HG03469 (cell line): Measurements from ENCODE around the gene RTN4R.

Source experiments
- ATAC-seq: cut with Tn5 transposase; IDR thresholded peaks from one replicate; pipeline ENCODE4 v1.9.1; 2021; ENCODE audit warnings: mild to moderate bottlenecking, moderate library complexity, moderate number of reproducible peaks; ENCODE audit not compliant: unreplicated experiment

The RTN4R gene

DNA sequence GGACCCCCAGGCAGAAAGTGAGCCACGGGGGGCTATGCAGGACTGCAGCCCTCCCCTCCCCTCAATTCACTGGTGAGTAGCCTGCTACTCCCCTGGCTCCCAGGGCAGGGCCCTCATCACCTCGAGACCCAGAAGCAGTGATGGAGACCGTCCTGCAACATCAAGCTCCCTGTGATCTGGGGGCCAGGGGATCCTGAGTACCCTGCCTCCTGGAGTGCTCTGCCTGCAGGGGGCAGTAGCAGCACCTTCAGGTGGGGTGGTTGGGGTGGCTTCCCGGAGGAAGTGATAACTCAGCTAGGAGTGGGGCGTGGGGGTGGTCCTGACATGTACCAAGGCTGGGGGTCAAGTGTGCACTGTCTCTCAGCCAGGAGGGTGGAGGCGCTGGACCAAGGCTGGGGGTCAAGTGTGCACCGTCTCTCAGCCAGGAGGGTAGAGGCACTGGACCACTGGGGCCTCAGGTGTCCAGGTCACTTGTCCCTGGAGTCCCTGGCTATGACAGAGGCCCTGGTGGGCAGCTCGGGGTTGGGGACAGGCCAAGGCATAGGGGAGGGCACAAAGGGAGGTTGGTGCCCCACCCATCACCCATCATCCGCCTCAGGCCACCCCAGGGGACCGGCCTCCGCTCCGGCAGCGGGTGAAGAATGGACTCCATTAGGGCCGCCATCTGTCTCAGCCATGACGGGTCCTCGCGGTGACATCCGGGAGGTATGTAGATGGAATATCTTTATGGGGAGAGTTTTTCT lies 9.4 kb downstream of the RTN4R start:
- ATAC-seq, result no peak

DNA sequence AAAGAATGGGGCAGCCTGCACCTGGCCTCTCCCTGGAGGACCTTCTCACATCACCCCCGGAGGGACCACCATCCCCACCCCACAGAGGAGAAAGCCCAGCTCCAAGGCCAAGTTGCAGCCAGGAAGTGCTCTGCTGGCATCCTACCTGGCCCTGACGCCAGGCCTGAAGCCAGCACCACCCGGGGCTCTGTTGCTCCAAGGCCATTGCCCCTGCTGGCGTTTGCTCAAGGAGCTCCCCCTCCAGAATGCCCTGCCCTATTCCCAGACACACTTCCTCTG lies 10.2 kb downstream of the RTN4R start:
- ATAC-seq, result no peak

DNA sequence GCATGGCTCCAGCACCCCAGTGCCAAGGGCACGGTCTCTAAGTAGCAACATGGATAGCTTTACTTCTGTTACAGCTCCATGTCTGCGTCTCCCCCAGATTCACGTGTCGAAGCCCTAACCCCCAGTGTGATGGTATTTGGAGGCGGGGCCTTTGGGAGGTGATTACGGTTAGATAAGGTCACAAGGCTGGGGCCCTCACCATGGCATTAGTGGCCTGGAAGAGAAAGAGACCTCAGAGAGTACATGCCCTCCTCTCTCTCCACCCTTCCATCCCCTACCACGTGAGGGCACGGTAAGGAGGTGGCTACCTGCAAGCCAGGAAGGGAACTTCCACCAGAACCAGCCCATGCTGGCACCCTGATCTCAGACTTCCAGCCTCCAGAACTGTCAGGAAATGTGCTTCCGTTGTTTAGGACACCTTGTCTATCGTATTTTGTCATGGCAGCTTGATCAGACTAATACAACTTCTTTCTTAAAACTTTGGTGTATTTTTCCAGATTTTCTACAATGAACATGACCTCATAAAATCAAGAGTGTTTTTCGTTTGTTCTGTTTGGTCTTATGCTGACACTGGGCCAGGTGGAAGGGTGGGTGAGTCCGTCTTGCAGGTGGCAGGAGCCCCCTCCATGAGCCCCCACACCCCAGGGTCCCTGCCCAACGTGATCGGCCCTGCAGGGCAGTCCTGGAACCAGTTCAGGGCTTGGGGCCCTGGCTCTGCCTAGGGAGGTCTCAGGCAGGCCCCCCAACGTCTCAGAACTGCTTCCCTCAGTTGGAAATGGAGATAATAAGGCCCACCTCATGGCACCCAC lies 10.7 kb downstream of the RTN4R start:
- no peak for ATAC-seq

DNA sequence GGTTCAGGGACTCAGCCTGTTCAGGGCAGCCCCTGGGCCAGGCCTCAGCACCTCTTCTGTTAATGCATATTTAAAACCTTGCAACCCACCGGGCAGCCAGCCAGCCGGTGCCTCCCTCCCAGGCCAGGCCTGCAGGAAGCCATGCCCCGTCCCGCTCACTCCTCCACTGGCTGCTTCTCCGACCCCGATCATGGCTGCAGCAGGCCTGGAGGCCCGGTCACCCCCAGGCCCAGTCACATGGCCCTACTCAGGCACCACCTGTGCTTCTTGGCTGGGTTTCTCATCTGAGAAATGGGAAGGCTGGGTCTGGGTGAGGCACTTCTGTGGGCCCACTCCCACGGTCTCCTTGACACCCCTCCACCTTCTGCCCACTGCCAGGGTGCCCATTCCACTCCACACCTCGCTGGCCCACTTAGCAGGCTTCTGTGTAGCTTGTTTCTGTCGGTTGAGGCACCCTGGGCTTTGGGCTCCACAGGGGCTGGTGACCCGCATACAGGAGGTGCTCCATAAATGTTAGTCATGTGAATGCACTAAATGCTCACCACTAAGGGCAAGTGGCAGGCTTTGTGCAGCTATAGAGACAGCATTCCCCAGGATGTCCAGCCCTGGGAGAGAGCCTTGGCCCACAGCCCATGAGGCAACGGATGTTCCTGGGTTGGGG lies 11.4 kb downstream of the RTN4R start:
- ATAC-seq, result no peak

DNA sequence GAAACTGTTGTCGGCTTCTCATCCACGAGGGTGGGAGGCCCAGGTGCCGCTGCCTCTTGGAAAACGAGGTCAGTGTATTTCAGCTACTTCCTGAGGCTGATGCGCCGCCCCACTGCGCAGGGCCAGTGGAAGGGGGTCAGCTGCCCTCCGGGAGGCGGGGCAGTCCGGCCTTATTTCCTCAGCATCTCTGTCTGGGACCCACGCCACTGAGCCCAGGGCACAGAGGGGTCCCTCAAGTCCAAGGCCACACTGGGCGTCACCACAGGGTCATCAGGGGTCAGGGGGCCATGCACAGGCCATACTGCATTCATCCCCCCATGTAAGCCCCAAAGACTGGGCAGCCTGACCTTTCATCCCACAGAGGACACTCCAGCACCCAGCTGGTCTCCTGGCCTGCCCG lies 12.1 kb downstream of the RTN4R start:
- ATAC-seq, result no peak

DNA sequence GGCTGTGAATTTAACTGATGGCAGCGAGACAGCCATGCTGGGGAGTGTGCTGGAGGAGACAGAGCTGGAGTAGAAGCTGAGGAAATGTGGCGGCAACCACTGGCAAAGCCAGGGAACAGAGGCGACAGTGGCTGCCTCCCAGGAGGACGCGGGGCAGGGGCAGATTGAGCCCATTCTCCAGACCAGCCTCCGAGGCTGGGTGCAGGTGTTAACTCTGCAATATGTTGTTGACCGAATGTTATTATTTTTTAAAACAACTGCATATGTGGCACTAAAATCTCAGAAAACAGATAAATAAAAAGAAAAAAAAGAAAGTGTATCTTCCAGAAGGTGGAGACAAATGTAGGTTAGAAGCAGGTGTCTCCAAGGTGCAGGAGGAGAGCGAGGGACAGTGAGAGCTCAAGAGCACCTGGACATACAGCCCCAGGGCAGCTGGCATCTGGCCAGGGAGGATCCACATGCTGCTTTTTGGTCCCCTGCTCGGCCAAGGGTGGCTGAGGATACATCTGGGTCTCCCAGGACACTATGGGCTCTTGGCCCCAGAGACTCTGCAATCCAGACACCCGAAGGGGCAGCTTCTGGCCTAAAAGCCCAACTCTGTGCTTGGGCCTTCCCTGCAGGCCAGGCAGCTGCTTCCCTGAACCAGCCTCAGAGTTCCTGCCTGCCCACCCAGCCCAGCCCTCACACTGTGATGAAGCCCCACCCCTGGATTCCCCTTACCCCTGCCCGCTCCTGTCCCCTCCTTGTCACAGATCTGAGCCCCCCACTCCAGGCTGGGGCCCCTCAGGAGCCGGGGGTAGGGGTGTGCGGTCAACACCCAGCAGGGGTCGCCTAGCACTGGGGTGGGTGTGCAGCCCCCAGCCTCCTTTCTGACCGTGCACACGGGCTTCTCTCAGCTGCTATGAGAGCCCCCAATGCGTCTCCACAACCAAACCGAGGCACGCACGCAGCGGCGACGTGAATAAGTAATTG lies 12.9 kb downstream of the RTN4R start:
- no peak for ATAC-seq

DNA sequence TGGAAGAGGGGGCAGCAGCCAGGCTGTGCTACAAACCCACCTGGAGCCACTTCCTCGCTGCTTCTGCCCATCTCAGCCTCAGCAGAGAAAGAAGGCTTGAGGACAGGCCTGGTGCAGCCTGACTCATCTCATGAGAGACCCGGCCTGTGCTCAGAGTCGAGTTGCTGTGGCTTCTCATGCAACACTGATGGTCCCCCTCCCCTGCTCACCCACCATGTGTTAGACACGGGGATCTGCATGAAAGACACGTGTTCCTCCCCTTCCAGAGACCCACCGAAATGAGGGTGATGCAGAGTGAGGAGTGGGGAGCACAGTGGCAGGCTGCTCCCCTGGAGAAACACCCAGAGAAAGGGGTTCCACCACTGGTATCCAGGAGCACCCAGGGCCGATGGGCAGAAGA lies 15.0 kb downstream of the RTN4R start:
- no peak for ATAC-seq

DNA sequence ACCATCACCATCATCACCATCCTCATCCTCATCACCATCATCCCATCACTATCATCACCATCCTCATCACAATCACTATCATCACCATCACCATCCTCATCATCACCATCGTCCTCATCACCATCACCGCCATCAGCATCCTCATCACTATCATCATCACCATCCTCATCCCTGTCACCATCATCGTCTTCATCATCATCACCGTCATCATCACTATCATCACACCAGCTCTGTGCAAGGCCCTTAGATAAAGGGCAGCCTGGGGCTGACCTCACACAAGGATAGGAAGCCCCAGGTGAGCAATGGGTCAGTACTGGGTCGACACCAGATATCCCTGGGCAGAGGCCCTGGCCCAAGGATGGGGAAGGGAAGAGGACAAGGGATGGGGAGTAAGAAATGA lies 16.1 kb downstream of the RTN4R start:
- ATAC-seq, result no peak

DNA sequence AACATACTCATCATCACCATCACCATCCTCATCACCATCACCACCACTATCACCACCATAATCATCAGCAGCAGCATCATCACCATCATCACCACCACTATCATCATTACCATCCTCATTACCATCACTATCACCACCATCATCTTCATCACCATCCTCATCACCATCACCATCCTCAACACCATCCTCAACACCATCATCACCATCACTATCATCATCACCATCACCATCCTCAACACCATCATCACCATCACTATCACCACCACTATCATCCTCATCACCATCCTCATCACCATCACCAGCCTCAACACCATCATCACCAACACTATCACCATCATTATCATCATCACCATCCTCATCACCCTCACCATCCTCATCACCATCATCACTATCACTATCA lies 16.6 kb downstream of the RTN4R start:
- ATAC-seq, result no peak

DNA sequence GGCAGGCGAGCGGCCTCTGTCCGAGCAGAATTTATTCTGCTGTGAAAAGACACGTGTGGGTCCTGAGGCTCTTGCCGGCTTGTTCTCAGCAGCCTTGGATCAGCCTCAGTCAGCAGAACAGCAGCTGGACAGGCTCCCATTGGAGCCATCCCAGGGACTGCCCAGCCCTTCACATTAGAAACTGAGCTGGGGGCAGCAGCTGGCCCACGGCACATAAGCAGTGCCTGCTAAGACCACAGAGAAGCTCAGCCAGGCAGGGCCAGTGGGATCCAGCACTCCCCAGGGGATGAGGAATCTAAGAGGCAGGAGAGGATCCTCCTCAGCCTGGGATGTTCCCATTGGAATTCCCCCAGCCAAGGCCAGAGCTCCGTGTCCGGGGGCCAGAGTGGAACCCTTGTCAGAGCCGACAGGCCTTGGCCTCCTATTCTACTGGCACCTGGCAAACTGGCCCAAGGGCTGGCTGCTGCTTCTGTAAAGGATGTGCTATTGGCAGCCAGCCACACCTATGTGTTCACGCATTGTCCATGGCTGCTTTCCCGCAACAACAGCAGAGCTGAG lies 18.2 kb downstream of the RTN4R start:
- ATAC-seq, result no peak

DNA sequence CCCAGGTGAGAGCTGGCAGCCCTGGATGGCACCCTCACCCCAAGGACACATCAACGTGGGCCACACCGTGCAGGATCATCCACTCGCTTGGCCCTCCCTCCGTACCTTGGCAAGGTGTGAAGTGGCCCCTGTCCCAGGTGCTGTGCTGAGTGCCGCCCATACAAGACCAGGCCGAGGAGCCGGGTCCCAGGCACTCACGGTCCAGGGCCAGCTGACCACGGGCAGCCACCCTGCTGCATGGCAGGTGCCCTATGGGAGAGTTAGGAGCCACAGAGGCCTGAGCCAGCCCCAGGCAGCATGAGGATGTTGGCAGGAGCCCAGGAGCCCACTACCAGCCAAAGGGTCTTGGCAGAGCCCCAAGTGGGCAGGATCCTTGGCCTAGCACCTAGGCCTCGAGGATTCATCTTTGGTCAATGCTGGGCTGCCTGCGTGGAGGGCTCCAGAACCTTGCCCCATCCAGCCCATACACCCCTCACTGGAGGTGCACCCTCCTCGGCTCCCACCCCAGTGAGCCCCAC lies 19.6 kb downstream of the RTN4R start:
- no peak for ATAC-seq

DNA sequence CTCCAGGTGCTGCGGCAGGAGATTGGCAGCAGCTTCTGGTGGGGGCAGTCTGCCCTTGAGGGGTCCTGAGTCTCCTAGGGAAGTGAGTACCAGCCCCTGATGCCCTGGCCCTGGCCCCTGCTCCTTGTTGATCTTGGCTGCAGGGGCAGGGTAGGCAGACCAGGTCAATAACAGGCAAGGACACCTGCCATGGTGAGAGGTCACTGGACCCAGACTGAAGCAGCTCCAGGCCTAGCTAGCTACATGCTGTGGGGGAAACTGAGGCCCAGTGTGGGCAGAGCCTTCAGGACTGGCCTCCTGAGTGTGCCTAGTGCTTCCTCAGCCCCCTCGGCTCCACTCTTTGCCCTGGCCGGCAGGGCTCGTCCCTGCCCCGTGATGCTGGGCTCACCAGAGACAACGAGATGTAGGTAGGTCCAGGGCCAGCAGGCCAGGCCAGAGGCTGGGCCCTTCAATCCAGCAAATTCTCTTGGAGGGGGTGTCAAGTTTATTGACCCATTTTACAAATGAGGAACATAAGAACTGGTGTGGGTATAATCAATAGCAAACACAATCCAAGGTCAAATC lies 20.4 kb downstream of the RTN4R start:
- ATAC-seq, result no peak

DNA sequence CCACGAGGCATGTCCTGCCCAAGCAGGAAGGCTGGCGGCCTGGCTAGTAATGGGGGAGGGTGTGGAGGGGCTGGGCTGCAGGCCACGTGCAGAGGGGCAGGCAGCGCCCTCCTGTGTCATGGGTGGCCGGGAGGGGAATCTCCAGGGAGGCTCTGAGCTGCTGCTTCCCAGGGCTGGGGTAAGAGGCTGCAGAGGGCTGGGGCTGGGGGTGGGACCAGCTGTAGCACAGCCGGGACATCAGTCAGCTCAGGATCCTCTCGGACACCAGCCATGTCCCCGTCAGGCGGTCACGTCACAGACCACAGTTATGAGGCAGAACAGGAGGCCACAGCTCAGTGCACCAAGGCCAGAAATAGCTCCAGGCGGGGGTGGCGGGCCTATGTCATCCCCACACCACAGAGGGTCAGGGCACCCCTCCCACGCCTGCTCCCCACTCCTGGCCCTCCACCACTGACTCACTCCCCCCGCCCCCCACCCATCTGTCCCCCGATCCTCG lies 21.1 kb downstream of the RTN4R start:
- no peak for ATAC-seq

DNA sequence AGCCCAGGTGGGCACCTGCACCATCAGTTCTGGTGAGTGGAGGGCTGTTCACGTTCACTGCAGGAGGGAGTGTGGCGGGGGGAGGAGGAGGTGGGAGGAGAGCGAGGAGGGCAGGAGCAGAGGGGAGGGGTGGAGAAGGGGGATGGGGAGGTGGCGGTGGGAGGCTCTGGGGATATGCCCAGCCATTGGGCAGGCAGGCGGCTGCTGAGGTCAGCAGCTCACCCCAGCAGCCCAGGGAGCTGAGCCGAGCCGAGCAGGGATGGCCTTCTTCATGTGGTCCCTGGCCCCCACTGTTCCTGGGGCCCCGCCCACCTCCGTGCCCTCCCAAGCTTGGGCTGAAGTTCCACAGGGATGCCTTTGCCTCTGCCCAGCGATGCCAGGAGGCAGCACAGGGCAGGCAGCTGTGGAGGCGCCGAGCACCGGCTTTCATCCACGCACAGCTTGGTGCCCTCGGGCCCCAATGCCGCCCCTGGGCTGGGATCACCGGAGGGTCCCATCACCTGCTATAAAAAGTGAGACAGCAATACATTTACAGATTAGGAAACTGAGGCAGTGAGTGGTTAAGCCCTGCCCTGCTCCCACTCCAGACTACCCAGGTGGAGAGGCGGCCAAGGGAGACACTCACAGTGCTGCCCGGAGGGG lies 21.6 kb downstream of the RTN4R start:
- ATAC-seq, result no peak

DNA sequence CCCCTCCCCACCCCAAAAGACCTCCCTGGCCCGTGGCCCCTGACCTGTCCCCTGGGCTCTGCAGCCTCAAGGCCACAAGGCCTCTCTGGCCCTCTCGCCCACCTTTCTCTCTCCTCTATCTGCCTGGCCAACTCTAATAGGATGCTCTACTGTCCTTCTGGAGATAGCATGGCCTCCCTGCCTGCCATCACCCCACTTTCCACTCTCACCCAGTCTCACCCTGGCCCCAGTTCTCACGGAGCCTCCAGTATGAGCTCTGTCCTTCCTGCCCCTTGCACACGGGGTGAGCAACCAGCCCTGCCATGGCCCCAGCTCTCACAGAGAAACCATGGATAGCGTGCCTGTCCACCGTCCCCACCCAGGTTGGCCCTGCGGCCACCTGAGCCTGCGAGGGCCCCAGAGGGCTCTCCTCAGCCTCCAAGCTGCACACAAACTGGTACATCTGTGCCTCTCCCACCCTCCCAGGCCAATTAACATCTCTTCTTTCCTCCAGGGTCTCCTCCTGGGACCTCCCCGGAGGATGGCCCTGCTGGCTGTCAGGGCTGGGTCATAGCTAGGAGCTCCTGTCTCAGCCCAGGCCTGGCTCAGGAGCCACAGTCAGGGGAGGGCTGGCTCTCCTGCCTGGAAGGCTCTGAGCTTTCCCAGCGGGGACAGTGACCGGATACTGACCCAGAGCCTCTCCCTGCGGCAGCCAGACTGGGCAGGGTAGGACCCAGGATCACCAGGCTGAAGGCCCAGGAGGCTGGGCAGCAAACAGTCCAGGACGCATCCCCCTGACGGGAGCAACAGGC lies 22.3 kb downstream of the RTN4R start:
- no peak for ATAC-seq

DNA sequence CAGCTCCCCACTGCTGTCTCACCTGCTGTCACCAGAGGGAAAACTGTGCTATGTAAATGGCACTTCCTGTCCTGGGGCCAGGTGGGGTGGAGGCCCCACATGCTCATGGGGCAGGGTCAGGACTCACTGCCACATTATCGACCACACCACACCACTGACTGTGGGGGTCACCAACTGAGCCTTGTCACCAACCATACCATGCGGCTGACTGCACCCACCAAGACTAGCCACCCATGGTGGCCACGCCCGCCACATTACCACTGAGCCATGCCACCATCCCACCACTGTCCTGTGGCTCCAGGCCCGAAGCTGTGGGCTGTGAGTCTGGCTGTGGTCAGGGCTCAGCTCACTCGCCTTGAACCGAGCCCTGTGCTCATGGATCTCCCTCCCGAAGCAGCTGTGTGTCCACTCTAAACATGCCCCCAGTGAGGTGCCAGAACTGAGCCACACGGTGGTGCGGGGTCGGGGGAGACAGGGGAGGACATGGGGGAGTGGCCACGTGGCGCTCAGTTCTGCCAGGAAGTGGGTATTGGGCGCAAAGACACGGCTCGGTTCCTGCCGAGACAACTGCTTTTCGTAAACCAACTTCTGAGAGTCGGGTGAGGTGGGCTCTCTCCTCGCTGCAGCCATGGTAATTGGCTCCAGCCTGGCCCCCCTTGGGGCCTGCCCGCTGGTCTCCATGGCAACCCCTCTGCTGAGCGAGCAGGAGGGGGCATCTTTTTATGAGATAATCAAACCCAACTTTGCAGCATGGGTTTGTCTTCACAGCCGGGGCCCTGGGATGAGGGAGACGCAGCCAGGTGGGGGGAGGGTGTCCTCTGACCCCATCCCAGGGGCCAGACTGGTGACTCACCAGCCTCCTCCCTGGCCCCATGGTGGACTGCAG lies 23.2 kb downstream of the RTN4R start:
- ATAC-seq, result no peak

DNA sequence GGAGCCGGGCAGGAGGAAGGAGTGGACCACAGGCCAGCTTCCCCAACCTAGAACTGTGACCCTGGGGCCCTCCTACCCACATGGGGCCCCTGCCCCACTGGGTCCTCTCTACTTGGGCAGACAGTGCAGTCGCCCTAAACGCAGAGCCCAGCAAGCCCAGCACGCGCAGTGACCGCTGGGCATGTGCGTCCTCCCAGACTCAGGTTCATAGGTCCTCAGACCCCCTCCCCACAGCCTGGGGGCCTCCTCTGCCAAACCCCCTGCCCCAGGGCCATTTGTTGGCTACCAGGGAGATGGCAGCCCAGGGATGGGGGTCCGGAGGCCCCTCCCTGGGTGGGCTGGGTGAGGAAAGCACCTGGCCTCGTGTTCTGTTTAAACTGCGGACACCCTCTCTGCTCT lies 23.9 kb downstream of the RTN4R start:
- ATAC-seq, result no peak
